GM10266 (cell line): ENCODE results near the gene DRD1.
A peak's percentile ranks its signal among the peaks of the same experiment; 100 is the strongest.

ENCODE experiments used
- DNase-seq: peaks from one replicate; pipeline ENCODE4 v3.0.0; 2012; ENCODE audit errors: extremely low spot score
- CTCF ChIP-seq: IDR thresholded peaks from 2 replicates; pipeline ENCODE4 v1.5.1; 2012; ENCODE audit warnings: mild to moderate bottlenecking, low read depth; ENCODE audit not compliant: control insufficient read depth, insufficient read depth; ENCODE audit errors: missing control alignments

DRD1 gene

GRCh38 chr5:175444060-175444904 lies at the start of gene DRD1:
Gene DRD1, minus strand, starts transcription at chr5:175444182. Its CDS starts 1,083 bp downstream, at chr5:175443099.
- peak; percentile 80 for TF ChIP-seq CTCF
- DNase-seq, result peak; percentile 77

- no peak for DNase-seq
- TF ChIP-seq CTCF, result no peak
These were observed 49.7 kb upstream of the DRD1 start for GRCh38 chr5:175493726-175494125.

- no peak for DNase-seq
- TF ChIP-seq CTCF, result no peak
These were observed 49.3 kb upstream of the DRD1 start for GRCh38 chr5:175493260-175493659.

GRCh38 chr5:175491223-175491622 lies 47.2 kb upstream of the DRD1 start:
- no peak for TF ChIP-seq CTCF
- DNase-seq, result no peak

- TF ChIP-seq CTCF, result no peak
- DNase-seq, result no peak
These were observed 45.9 kb upstream of the DRD1 start for GRCh38 chr5:175489693-175490443.

- no peak for DNase-seq
- no peak for TF ChIP-seq CTCF
These were observed 43.7 kb upstream of the DRD1 start for GRCh38 chr5:175487514-175488222.
